B cell (primary cell): ENCODE data around the gene NIPSNAP3A. TPM values are rescaled to one million over a fixed set of nuclear protein-coding genes. Genes with fewer than 3 reads are reported as not detected.

Source experiments
- ATAC-seq: fragments of 200-7000 bp; cut with Tn5 transposase; one replicate; pipeline ENCODE4 v1.10.0; 2021; ENCODE audit warnings: low read depth, mild to moderate bottlenecking, moderate number of reproducible peaks, moderate library complexity
- CTCF ChIA-PET: fragments of 350-600 bp; sonication (Branson Sonifier 250); formaldehyde crosslinking; loops from one replicate; lab custom pipeline; 2021; ENCODE audit warnings: antibody characterized with exemption, inconsistent platforms; lab: Charles Lee
- POLR2A ChIA-PET: fragments of 350-600 bp; sonication (Branson Sonifier 250); formaldehyde crosslinking; loops from one replicate; lab custom pipeline; 2021; ENCODE audit warnings: antibody characterized with exemption; lab: Charles Lee
- DNase-seq: peaks from one replicate; pipeline ENCODE4 v3.0.0; 2013
- H2AFZ ChIP-seq: 2 replicates; pipeline ENCODE4 v1.6.1; 2012; ENCODE audit warnings: mild to moderate bottlenecking, low read depth, low read length; ENCODE audit not compliant: insufficient read depth, poor library complexity, severe bottlenecking
- H3K27ac ChIP-seq, 2 donors: 1 replicate in 1 of 2; 2 replicates in 1 of 2; pipeline ENCODE4 v1.5.1; 2012 to 2013; ENCODE audit warnings: low read length in 2 of 2, mild to moderate bottlenecking in 2 of 2, moderate library complexity in 1 of 2
- H3K27me3 ChIP-seq, 4 experiments: fragments of 200-600 bp in 1 of 4; sonication (generic) in 1 of 4; replicated peaks in 1 of 4; 1 replicate in 2 of 4; 2 replicates in 2 of 4; pipeline versions ENCODE4 v1.6.1 to v1.7.0; 2013 to 2016; ENCODE audit warnings: low read length in 3 of 4, mild to moderate bottlenecking in 2 of 4, mixed read lengths in 1 of 4, moderate library complexity in 1 of 4; ENCODE audit not compliant: insufficient read depth in 4 of 4, control insufficient read depth in 3 of 4; ENCODE audit errors: control extremely low read depth in 1 of 4
- H3K36me3 ChIP-seq, 2 experiments: replicated peaks in 1 of 2; 1 replicate in 1 of 2; 2 replicates in 1 of 2; pipeline versions ENCODE4 v1.6.1 to v1.7.1; 2013; ENCODE audit warnings: low read length in 1 of 2; ENCODE audit not compliant: insufficient read depth in 2 of 2, control insufficient read depth in 1 of 2; ENCODE audit errors: control extremely low read depth in 1 of 2, extremely low read depth in 1 of 2
- H3K4me1 ChIP-seq, 2 donors: fragments of 200-600 bp in 1 of 2; sonication (generic) in 1 of 2; 1 replicate in 1 of 2; 2 replicates in 1 of 2; pipeline versions ENCODE4 v1.5.1 to v1.6.1; 2013 to 2017; ENCODE audit warnings: low read length in 2 of 2; ENCODE audit not compliant: control insufficient read depth in 2 of 2, insufficient read depth in 2 of 2
- H3K4me2 ChIP-seq: replicated peaks from 2 replicates; pipeline ENCODE3; 2012; ENCODE audit warnings: mild to moderate bottlenecking, low read depth, low read length; ENCODE audit not compliant: poor library complexity, severe bottlenecking
- H3K4me3 ChIP-seq, 5 experiments: fragments of 200-600 bp in 1 of 5; sonication (generic) in 1 of 5; 1 replicate in 3 of 5; 2 replicates in 2 of 5; pipeline versions ENCODE4 v1.5.1 to v1.7.0; 2011 to 2016; ENCODE audit warnings: low read length in 4 of 5, mild to moderate bottlenecking in 4 of 5, low read depth in 2 of 5, control low read depth in 1 of 5, moderate library complexity in 1 of 5; ENCODE audit not compliant: insufficient read depth in 1 of 5; ENCODE audit errors: control extremely low read depth in 1 of 5, extremely low read depth in 1 of 5
- H3K79me2 ChIP-seq: fragments of 200-600 bp; sonication (generic); one replicate; pipeline ENCODE4 v1.6.0; 2016; ENCODE audit warnings: low read length; ENCODE audit not compliant: control insufficient read depth, insufficient read depth
- H3K9ac ChIP-seq: fragments of 200-600 bp; sonication (generic); 2 replicates; pipeline ENCODE4 v1.6.1; 2017; ENCODE audit warnings: mild to moderate bottlenecking, low read length, moderate library complexity
- H3K9me3 ChIP-seq, 3 donors: one replicate each; pipeline versions ENCODE4 v1.6.1 to v1.7.1; 2013; ENCODE audit warnings: low read length in 2 of 3; ENCODE audit not compliant: control insufficient read depth in 2 of 3, insufficient read depth in 1 of 3; ENCODE audit errors: control extremely low read depth in 1 of 3
- H4K20me1 ChIP-seq: 2 replicates; pipeline ENCODE4 v1.6.0; 2012; ENCODE audit warnings: mild to moderate bottlenecking, low read length; ENCODE audit not compliant: insufficient read depth, control insufficient read depth, poor library complexity, severe bottlenecking
- H3K27ac Mint-ChIP-seq: one replicate; pipeline ENCODE4 v1.8.0; 2021; ENCODE audit warnings: mixed read lengths
- H3K27me3 Mint-ChIP-seq: one replicate; pipeline ENCODE4 v1.8.0; 2021; ENCODE audit warnings: mixed read lengths
- H3K4me1 Mint-ChIP-seq: one replicate; pipeline ENCODE4 v1.8.0; 2021; ENCODE audit warnings: mixed read lengths
- H3K4me3 Mint-ChIP-seq: one replicate; pipeline ENCODE4 v1.8.0; 2021; ENCODE audit warnings: mixed read lengths
- H3K9me3 Mint-ChIP-seq: one replicate; pipeline ENCODE4 v1.8.0; 2022; ENCODE audit warnings: mixed read lengths; ENCODE audit not compliant: insufficient read depth
- CTCF ChIP-seq: fragments of 200-600 bp; IDR thresholded peaks from one replicate; pipeline ENCODE4 v1.8.0; 2022; ENCODE audit warnings: antibody characterized with exemption, mild to moderate bottlenecking
- EZH2 ChIP-seq: IDR thresholded peaks from 2 replicates; pipeline ENCODE4 v1.6.1; 2012; ENCODE audit warnings: borderline replicate concordance, low read depth, mild to moderate bottlenecking, moderate library complexity, low read length; ENCODE audit not compliant: insufficient read depth, poor library complexity, severe bottlenecking
- WGBS: methylation state at CpG from one replicate; pipeline ENCODE4 v1.1.5; 2013; ENCODE audit warnings: missing lambda C conversion rate; ENCODE audit not compliant: insufficient coverage; 5-methylcytosine and 5-hydroxymethylcytosine counted together
- intact Hi-C: fragments of 100-400 bp; cut with micrococcal nuclease; formaldehyde crosslinking; loops from one replicate; pipeline ENCODE4 v1.10.0; 2022
- polyA plus RNA-seq: library from polyadenylated mRNA; depleted of rRNA; stranded (reverse); fragments of >200 nt; gene quantifications from 2 replicates; pipeline ENCODE4 v1.2.3, GENCODE V29; 2012
- total RNA-seq, 2 donors: library from RNA; stranded (reverse); fragments of 120-200 nt in 1 of 2; gene quantifications; 1 replicate in 1 of 2; 2 replicates in 1 of 2; pipeline versions ENCODE4 v1.2.3 to v1.2.4, GENCODE V29; 2013 to 2022

Gene NIPSNAP3A
- total and polyA plus RNA-seq, 2 donors (not counting 1 experiment from before 2014, with no cell fraction given), result 9.4 to 23.6 TPM

GRCh38 chr9:104808035-104808614, 60.6 kb downstream of the NIPSNAP3A start:
- WGBS, result 67% methylated on average over 2 of the region's 3 CpGs
- ATAC-seq (no peak), DNase-seq (no peak)
- Mint-ChIP-seq H3K27ac (no peak overlapping the region), H3K27me3 (no peaks in the 10 kb centered on the region), H3K4me3 (no peak overlapping the region), H3K4me1 (no peaks in the 10 kb centered on the region), H3K9me3 (no peaks in the 10 kb centered on the region)
- Histone ChIP-seq H3K9ac (no peak overlapping the region), H3K27ac (no peak overlapping the region), H3K9me3 (no peaks in the 10 kb centered on the region), H3K27me3 (no peaks in the 10 kb centered on the region), H3K4me1 (no peaks in the 10 kb centered on the region), H3K4me2 (no peak overlapping the region), H3K36me3 (peaks cover 8 to 81% of the 10 kb centered on the region in 2 experiments), H3K79me2 (no peaks in the 10 kb centered on the region), H3K4me3 (no peak overlapping the region), H4K20me1 (no peaks in the 10 kb centered on the region), H2AFZ (no peak overlapping the region)
- POLR2A ChIA-PET, result no interaction called here
- intact Hi-C loops, result loop anchor here (2.0 kb wide), 1 partner anchor 607 kb away; no protein-coding TSS in a partner anchor
- CTCF ChIA-PET, result interaction anchor here (0.9 to 1.6 kb wide), 2 partner anchors 34 to 367 kb away, joined by 3 read pairs; no protein-coding TSS in a partner anchor
- TF ChIP-seq EZH2, result no peak
- no peak for TF ChIP-seq CTCF

Other genes with a start within 250 kb of the NIPSNAP3A start
- gene OR13F1, start 243.4 kb upstream of the NIPSNAP3A start, total RNA-seq, result not detected in 2 replicates
- gene OR13F1, start 243.4 kb upstream of the NIPSNAP3A start, polyA plus RNA-seq, result not detected in 2 replicates
- not detected in 2 replicates for gene OR13C4, start 220.5 kb upstream of the NIPSNAP3A start, total RNA-seq
- gene OR13C4, start 220.5 kb upstream of the NIPSNAP3A start, polyA plus RNA-seq, result not detected in 2 replicates
- not detected in 2 replicates for gene OR13C3, start 210.8 kb upstream of the NIPSNAP3A start, total RNA-seq
- not detected in 2 replicates for gene OR13C3, start 210.8 kb upstream of the NIPSNAP3A start, polyA plus RNA-seq
- gene OR13C8, start 178.5 kb upstream of the NIPSNAP3A start, total RNA-seq, result not detected in 2 replicates
- gene OR13C8, start 178.5 kb upstream of the NIPSNAP3A start, polyA plus RNA-seq, result not detected in 2 replicates
- not detected in 2 replicates for gene OR13C5, start 148.3 kb upstream of the NIPSNAP3A start, total RNA-seq
- gene OR13C5, start 148.3 kb upstream of the NIPSNAP3A start, polyA plus RNA-seq, result 0.20 TPM in 1 of 2 replicates, not detected in the other
- gene OR13C2, start 142.1 kb upstream of the NIPSNAP3A start, total RNA-seq, result not detected in 2 replicates
- not detected in 2 replicates for gene OR13C2, start 142.1 kb upstream of the NIPSNAP3A start, polyA plus RNA-seq
- gene OR13C9, start 129.5 kb upstream of the NIPSNAP3A start, total RNA-seq, result not detected in 2 replicates
- not detected in 2 replicates for gene OR13C9, start 129.5 kb upstream of the NIPSNAP3A start, polyA plus RNA-seq
- gene OR13D1, start 53.2 kb upstream of the NIPSNAP3A start, total RNA-seq, result not detected in 2 replicates
- gene OR13D1, start 53.2 kb upstream of the NIPSNAP3A start, polyA plus RNA-seq, result not detected in 2 replicates
- gene NIPSNAP3B, start 16.4 kb downstream of the NIPSNAP3A start, total RNA-seq, result 30.1 and 30.2 TPM in 2 replicates
- gene NIPSNAP3B, start 16.4 kb downstream of the NIPSNAP3A start, polyA plus RNA-seq, result 7.4 and 7.9 TPM in 2 replicates
- gene ABCA1, start 180.5 kb downstream of the NIPSNAP3A start, total RNA-seq, result 22.8 and 24.0 TPM in 2 replicates
- 5.2 and 7.7 TPM in 2 replicates for gene ABCA1, start 180.5 kb downstream of the NIPSNAP3A start, polyA plus RNA-seq